B cell (primary cell): ENCODE measurements around the gene MYCBPAP. TPM values are rescaled to one million over a fixed set of nuclear protein-coding genes. Genes with fewer than 3 reads are reported as not detected.

Experiments
- ATAC-seq: fragments of 200-7000 bp; cut with Tn5 transposase; one replicate; pipeline ENCODE4 v1.10.0; 2021; ENCODE audit warnings: low read depth, mild to moderate bottlenecking, moderate number of reproducible peaks, moderate library complexity
- CTCF ChIA-PET: fragments of 350-600 bp; sonication (Branson Sonifier 250); formaldehyde crosslinking; loops from one replicate; lab custom pipeline; 2021; ENCODE audit warnings: antibody characterized with exemption, inconsistent platforms; lab: Charles Lee
- POLR2A ChIA-PET: fragments of 350-600 bp; sonication (Branson Sonifier 250); formaldehyde crosslinking; loops from one replicate; lab custom pipeline; 2021; ENCODE audit warnings: antibody characterized with exemption; lab: Charles Lee
- DNase-seq: peaks from one replicate; pipeline ENCODE4 v3.0.0; 2013
- H2AFZ ChIP-seq: 2 replicates; pipeline ENCODE4 v1.6.1; 2012; ENCODE audit warnings: mild to moderate bottlenecking, low read depth, low read length; ENCODE audit not compliant: insufficient read depth, poor library complexity, severe bottlenecking
- H3K27ac ChIP-seq, 2 donors: 1 replicate in 1 of 2; 2 replicates in 1 of 2; pipeline ENCODE4 v1.5.1; 2012 to 2013; ENCODE audit warnings: low read length in 2 of 2, mild to moderate bottlenecking in 2 of 2, moderate library complexity in 1 of 2
- H3K27me3 ChIP-seq, 4 experiments: fragments of 200-600 bp in 1 of 4; sonication (generic) in 1 of 4; replicated peaks in 1 of 4; 1 replicate in 2 of 4; 2 replicates in 2 of 4; pipeline versions ENCODE4 v1.6.1 to v1.7.0; 2013 to 2016; ENCODE audit warnings: low read length in 3 of 4, mild to moderate bottlenecking in 2 of 4, mixed read lengths in 1 of 4, moderate library complexity in 1 of 4; ENCODE audit not compliant: insufficient read depth in 4 of 4, control insufficient read depth in 3 of 4; ENCODE audit errors: control extremely low read depth in 1 of 4
- H3K36me3 ChIP-seq, 2 experiments: replicated peaks in 1 of 2; 1 replicate in 1 of 2; 2 replicates in 1 of 2; pipeline versions ENCODE4 v1.6.1 to v1.7.1; 2013; ENCODE audit warnings: low read length in 1 of 2; ENCODE audit not compliant: insufficient read depth in 2 of 2, control insufficient read depth in 1 of 2; ENCODE audit errors: control extremely low read depth in 1 of 2, extremely low read depth in 1 of 2
- H3K4me1 ChIP-seq, 2 donors: fragments of 200-600 bp in 1 of 2; sonication (generic) in 1 of 2; 1 replicate in 1 of 2; 2 replicates in 1 of 2; pipeline versions ENCODE4 v1.5.1 to v1.6.1; 2013 to 2017; ENCODE audit warnings: low read length in 2 of 2; ENCODE audit not compliant: control insufficient read depth in 2 of 2, insufficient read depth in 2 of 2
- H3K4me2 ChIP-seq: replicated peaks from 2 replicates; pipeline ENCODE3; 2012; ENCODE audit warnings: mild to moderate bottlenecking, low read depth, low read length; ENCODE audit not compliant: poor library complexity, severe bottlenecking
- H3K4me3 ChIP-seq, 5 experiments: fragments of 200-600 bp in 1 of 5; sonication (generic) in 1 of 5; 1 replicate in 3 of 5; 2 replicates in 2 of 5; pipeline versions ENCODE4 v1.5.1 to v1.7.0; 2011 to 2016; ENCODE audit warnings: low read length in 4 of 5, mild to moderate bottlenecking in 4 of 5, low read depth in 2 of 5, control low read depth in 1 of 5, moderate library complexity in 1 of 5; ENCODE audit not compliant: insufficient read depth in 1 of 5; ENCODE audit errors: control extremely low read depth in 1 of 5, extremely low read depth in 1 of 5
- H3K79me2 ChIP-seq: fragments of 200-600 bp; sonication (generic); one replicate; pipeline ENCODE4 v1.6.0; 2016; ENCODE audit warnings: low read length; ENCODE audit not compliant: control insufficient read depth, insufficient read depth
- H3K9ac ChIP-seq: fragments of 200-600 bp; sonication (generic); 2 replicates; pipeline ENCODE4 v1.6.1; 2017; ENCODE audit warnings: mild to moderate bottlenecking, low read length, moderate library complexity
- H3K9me3 ChIP-seq, 3 donors: one replicate each; pipeline versions ENCODE4 v1.6.1 to v1.7.1; 2013; ENCODE audit warnings: low read length in 2 of 3; ENCODE audit not compliant: control insufficient read depth in 2 of 3, insufficient read depth in 1 of 3; ENCODE audit errors: control extremely low read depth in 1 of 3
- H4K20me1 ChIP-seq: 2 replicates; pipeline ENCODE4 v1.6.0; 2012; ENCODE audit warnings: mild to moderate bottlenecking, low read length; ENCODE audit not compliant: insufficient read depth, control insufficient read depth, poor library complexity, severe bottlenecking
- H3K27ac Mint-ChIP-seq: one replicate; pipeline ENCODE4 v1.8.0; 2021; ENCODE audit warnings: mixed read lengths
- H3K27me3 Mint-ChIP-seq: one replicate; pipeline ENCODE4 v1.8.0; 2021; ENCODE audit warnings: mixed read lengths
- H3K4me1 Mint-ChIP-seq: one replicate; pipeline ENCODE4 v1.8.0; 2021; ENCODE audit warnings: mixed read lengths
- H3K4me3 Mint-ChIP-seq: one replicate; pipeline ENCODE4 v1.8.0; 2021; ENCODE audit warnings: mixed read lengths
- H3K9me3 Mint-ChIP-seq: one replicate; pipeline ENCODE4 v1.8.0; 2022; ENCODE audit warnings: mixed read lengths; ENCODE audit not compliant: insufficient read depth
- EZH2 ChIP-seq: IDR thresholded peaks from 2 replicates; pipeline ENCODE4 v1.6.1; 2012; ENCODE audit warnings: borderline replicate concordance, low read depth, mild to moderate bottlenecking, moderate library complexity, low read length; ENCODE audit not compliant: insufficient read depth, poor library complexity, severe bottlenecking
- WGBS: methylation state at CpG from one replicate; pipeline ENCODE4 v1.1.5; 2013; ENCODE audit warnings: missing lambda C conversion rate; ENCODE audit not compliant: insufficient coverage; 5-methylcytosine and 5-hydroxymethylcytosine counted together
- intact Hi-C: fragments of 100-400 bp; cut with micrococcal nuclease; formaldehyde crosslinking; loops from one replicate; pipeline ENCODE4 v1.10.0; 2022
- polyA plus RNA-seq: library from polyadenylated mRNA; depleted of rRNA; stranded (reverse); fragments of >200 nt; gene quantifications from 2 replicates; pipeline ENCODE4 v1.2.3, GENCODE V29; 2012
- total RNA-seq, 2 donors: library from RNA; stranded (reverse); fragments of 120-200 nt in 1 of 2; gene quantifications; 1 replicate in 1 of 2; 2 replicates in 1 of 2; pipeline versions ENCODE4 v1.2.3 to v1.2.4, GENCODE V29; 2013 to 2022
- TF ChIP-seq, protein P1 (sequence below): fragments of 200-600 bp; IDR thresholded peaks from one replicate; pipeline ENCODE4 v1.8.0; 2022; ENCODE audit warnings: antibody characterized with exemption, mild to moderate bottlenecking

MYCBPAP gene
- total and polyA plus RNA-seq, 2 donors (not counting 1 experiment from before 2014, with no cell fraction given): 1.9 to 5.1 TPM

DNA sequence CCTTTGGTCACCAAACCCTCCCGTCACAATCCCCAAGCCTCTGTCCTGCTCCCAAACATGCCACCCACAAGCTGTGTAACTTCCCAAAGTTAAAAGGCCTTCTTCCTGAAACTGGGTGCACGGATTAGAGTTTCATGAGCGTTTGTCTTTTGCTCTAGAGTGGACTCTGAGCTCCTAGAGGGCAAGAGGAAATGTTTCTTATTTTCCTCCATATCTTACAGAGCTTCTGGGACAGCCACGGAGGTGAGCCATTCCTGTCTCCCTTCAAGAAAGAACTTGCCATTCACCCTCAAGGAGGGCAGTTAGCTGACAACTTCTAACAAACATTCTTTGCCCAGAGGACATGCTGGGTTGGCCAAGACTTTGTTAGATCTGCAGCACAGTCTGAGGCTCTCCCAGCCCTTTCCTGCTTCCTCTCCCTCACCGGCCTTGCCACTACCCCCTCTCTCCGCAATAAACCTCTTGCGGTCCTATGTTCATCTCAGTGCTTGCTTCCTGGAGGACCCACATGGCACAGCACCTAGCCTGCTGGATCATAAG is 2.6 kb upstream of the MYCBPAP start:
- no peak overlapping the region for H3K27ac Mint-ChIP-seq
- no peak for ATAC-seq
- no peak overlapping the region for H3K4me2 ChIP-seq
- intact Hi-C loops: no loop called here
- H3K9me3 ChIP-seq: peaks cover 0 to 3% (median 0%) of the 10 kb centered on the region in 3 donors
- H3K9ac ChIP-seq: no peak overlapping the region
- TF ChIP-seq, protein P1, sequence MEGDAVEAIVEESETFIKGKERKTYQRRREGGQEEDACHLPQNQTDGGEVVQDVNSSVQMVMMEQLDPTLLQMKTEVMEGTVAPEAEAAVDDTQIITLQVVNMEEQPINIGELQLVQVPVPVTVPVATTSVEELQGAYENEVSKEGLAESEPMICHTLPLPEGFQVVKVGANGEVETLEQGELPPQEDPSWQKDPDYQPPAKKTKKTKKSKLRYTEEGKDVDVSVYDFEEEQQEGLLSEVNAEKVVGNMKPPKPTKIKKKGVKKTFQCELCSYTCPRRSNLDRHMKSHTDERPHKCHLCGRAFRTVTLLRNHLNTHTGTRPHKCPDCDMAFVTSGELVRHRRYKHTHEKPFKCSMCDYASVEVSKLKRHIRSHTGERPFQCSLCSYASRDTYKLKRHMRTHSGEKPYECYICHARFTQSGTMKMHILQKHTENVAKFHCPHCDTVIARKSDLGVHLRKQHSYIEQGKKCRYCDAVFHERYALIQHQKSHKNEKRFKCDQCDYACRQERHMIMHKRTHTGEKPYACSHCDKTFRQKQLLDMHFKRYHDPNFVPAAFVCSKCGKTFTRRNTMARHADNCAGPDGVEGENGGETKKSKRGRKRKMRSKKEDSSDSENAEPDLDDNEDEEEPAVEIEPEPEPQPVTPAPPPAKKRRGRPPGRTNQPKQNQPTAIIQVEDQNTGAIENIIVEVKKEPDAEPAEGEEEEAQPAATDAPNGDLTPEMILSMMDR: no peak
- no peak for TF ChIP-seq EZH2
- H3K27me3 ChIP-seq: peaks cover 0 to 8% (median 3%) of the 10 kb centered on the region in 4 experiments
- WGBS: 66% methylated on average over 5 of the region's 7 CpGs
- H4K20me1 ChIP-seq: no peaks in the 10 kb centered on the region
- ChIA-PET CTCF (interaction anchor here (1.5 to 2.9 kb wide), 2 partner anchors 37 to 143 kb away, joined by 4 to 8 read pairs; no protein-coding TSS in a partner anchor), POLR2A (no interaction called here)
- H3K36me3 ChIP-seq: no peaks in the 10 kb centered on the region
- peaks cover 18% of the 10 kb centered on the region for H3K4me1 Mint-ChIP-seq
- no peaks in the 10 kb centered on the region for H3K9me3 Mint-ChIP-seq
- peaks cover 9 to 14% of the 10 kb centered on the region in 2 donors for H3K4me1 ChIP-seq
- no peaks in the 10 kb centered on the region for H3K79me2 ChIP-seq
- no peak overlapping the region for H3K27ac ChIP-seq
- H3K27me3 Mint-ChIP-seq: no peaks in the 10 kb centered on the region
- no peak overlapping the region for H2AFZ ChIP-seq
- H3K4me3 Mint-ChIP-seq: no peak overlapping the region
- no peak for DNase-seq
- H3K4me3 ChIP-seq: no peak overlapping the region

DNA sequence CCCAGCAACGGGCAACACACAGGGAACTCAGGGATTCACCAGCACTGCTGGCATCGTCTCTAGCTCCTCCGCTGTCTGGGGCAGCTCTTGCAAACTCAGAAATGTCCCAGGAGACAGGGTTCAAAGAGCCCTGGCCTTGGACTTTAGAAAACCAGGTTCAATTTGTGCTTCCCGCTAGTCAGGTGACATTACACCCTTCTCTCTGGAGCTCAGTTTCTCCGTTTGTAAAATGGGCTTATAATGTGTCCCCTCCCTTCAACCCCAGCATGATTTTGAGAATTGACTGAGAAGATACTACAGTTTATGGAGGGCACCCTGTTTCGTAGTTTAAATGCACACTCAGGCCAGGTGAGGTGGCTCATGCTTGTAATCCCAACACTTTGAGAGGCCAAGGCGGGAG is 1.9 kb upstream of the MYCBPAP start:
- Histone ChIP-seq H4K20me1 (no peaks in the 10 kb centered on the region), H3K9ac (no peak overlapping the region), H2AFZ (no peak overlapping the region), H3K27me3 (peaks cover 0 to 8% (median 3%) of the 10 kb centered on the region in 4 experiments), H3K4me1 (peaks cover 9 to 16% of the 10 kb centered on the region in 2 donors), H3K4me2 (no peak overlapping the region), H3K79me2 (no peaks in the 10 kb centered on the region), H3K36me3 (no peaks in the 10 kb centered on the region), H3K4me3 (no peak overlapping the region), H3K9me3 (peaks cover 0 to 3% (median 0%) of the 10 kb centered on the region in 3 donors), H3K27ac (no peak overlapping the region)
- ATAC-seq: no peak
- CTCF ChIA-PET: interaction anchor here (0.7 to 1.8 kb wide), 4 partner anchors 17 to 144 kb away, joined by 3 to 10 read pairs (median 4); partner anchors contain the start of gene RSAD1
- no peaks in the 10 kb centered on the region for H3K27me3 Mint-ChIP-seq
- H3K9me3 Mint-ChIP-seq: no peaks in the 10 kb centered on the region
- H3K4me3 Mint-ChIP-seq: peak overlapping the region; percentile 26
- DNase-seq: no peak
- H3K27ac Mint-ChIP-seq: peak overlapping the region; percentile 56
- WGBS: 91% methylated on average over 5 of the region's 7 CpGs
- intact Hi-C loops: no loop called here
- POLR2A ChIA-PET: no interaction called here
- peaks cover 23% of the 10 kb centered on the region for H3K4me1 Mint-ChIP-seq
- TF ChIP-seq EZH2: no peak
- TF ChIP-seq, protein P1: no peak
